Measurements from ENCODE around the gene RSPO3.
"Not testable (repeated sequence)": the region's sequence is repeated elsewhere in the genome, so short reads cannot be mapped to it uniquely, and the experiment has no call there.

RSPO3 gene

GRCh38 chr6:127118298-127119101, at the start of gene RSPO3:
Gene RSPO3, plus strand, starts transcription at chr6:127118671. Its CDS starts 522 bp downstream, at chr6:127119193.
- peak; percentile 16 for DNase-seq

DNA sequence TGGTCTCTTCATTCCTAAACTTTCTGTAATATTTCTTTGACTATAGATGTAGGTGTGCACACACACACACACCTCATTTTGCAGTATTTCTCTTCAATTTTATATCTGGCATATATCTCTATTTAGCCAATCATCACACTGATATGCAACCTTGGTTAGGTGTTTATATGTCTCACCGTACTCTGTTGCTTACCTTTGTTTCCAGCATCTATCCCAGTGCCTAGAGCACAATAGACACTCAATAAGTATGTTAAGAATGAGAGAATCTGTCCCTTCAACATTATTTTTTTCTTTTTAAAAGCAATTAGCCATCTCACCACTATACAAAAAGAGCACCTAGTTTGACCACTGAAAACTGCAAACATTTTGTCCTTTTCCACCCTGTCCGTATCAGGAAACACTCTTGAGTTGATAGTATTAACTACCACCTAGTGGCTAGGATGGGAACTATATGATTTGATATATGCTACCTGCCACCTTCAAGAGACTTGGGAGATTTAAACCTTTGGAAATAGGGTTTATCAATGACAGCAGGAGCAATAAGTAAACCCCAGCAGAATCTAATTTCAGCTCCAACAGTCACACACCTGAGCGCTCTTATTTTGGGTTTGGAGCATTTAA, 48.7 kb upstream of the RSPO3 start:
- DNase-seq, result no peak

- no peak for DNase-seq
Measured at GRCh38 chr6:127073222-127073621, 45.2 kb upstream of the RSPO3 start.

GRCh38 chr6:127076466-127076865, 42.0 kb upstream of the RSPO3 start:
- no peak for DNase-seq

GRCh38 chr6:127077886-127078285, 40.6 kb upstream of the RSPO3 start:
- DNase-seq, result no peak

DNA sequence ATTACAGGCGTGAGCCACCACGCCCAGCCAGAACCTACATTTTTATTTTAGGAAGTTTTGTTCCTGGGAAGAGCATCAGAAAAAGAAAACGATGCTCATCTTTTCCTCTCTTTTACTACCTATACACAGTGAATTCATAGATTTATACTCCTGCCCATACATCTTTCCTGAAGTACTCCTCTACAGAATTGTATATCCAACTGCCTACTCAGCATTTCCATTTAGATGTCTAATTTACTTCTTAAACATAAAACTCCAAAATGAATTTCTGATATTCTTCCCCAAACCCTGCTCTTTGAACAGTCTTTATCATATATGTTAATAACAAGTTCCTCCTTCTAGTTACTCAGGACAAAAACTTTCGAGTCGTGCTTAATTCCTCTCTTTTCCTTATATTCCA, 39.8 kb upstream of the RSPO3 start:
- DNase-seq, result no peak

- no peak for DNase-seq
Measured at GRCh38 chr6:127079681-127080080, 38.8 kb upstream of the RSPO3 start.

GRCh38 chr6:127080081-127080480, 38.4 kb upstream of the RSPO3 start:
- no peak for DNase-seq

GRCh38 chr6:127083231-127083962, 35.1 kb upstream of the RSPO3 start:
- DNase-seq, result no peak

DNA sequence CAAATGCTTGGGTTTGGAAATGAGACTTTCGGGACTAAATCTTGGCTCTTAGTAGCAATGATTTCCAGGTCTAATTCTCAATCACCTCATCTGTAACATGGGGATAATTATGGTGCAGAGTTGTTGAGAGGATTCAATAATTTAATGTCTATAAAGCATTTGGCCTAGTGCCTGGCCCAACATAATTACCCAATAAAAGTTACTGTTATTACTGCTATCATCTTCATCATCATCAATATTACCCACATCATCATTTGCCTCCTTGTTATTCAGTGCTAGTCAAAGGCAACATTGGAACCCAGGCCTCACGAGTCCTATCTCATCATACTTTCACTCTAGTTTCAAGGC, 34.5 kb upstream of the RSPO3 start:
- DNase-seq, result no peak

DNA sequence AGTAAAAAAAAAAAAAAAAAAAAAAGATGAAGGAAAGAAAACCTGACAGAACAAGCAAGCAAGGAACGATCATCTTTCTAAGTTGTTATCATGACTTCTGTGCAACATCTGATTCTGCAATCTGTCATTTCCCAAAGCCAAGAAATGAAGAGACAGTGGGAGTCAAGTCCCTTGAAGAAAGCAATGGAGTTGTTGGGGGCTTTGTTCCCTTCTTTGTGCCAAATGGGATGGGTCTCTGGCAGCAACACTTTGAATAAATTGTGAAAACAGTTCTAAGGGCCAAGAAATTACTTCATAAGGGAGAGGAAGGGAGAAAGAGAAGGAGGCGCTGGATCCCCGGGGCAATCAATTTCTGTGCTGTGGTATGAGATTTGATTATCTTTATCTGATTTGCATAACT, 33.3 kb upstream of the RSPO3 start:
- no peak for DNase-seq

DNA sequence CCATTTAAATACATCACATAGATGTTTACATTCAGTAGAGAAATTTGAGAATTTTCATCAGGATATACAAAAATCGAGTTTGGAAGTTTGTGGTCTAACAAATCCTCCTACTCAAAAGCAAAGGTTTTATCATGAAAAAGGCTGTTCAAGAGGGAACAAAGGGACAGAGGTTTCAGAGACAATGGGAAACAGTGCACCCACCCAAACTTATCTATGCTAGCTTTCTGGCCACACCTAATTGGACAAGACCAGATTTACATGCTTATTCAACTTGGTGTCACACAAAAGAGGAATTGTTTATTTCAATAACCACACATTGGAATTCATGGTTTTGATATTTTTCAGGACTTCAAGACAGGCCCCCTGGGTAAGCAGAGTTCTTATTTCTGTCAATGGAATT, 28.4 kb upstream of the RSPO3 start:
- no peak for DNase-seq

GRCh38 chr6:127092466-127092865, 26.0 kb upstream of the RSPO3 start:
- no peak for DNase-seq

- no peak for DNase-seq
Measured at GRCh38 chr6:127094791-127095190, 23.7 kb upstream of the RSPO3 start.

DNA sequence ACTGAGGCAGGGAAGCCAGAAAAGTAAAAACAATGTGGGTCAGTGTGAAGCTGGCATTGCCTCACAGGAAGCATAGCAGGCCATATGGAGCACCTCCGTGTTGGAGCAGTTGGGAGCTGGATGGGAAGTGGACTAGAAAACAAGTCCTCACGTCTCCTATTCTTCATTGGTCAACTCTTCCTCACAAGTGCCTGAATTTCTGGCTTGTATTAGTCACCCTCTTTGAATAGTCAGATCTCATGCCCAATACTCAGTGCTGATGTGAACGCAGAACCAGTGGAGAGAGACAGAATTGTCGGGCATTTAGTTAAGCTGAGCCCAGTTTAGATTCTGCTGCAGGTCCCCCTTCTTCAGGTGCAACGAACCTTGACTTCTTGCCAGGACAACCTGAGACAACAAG, 22.3 kb upstream of the RSPO3 start:
- no peak for DNase-seq

DNA sequence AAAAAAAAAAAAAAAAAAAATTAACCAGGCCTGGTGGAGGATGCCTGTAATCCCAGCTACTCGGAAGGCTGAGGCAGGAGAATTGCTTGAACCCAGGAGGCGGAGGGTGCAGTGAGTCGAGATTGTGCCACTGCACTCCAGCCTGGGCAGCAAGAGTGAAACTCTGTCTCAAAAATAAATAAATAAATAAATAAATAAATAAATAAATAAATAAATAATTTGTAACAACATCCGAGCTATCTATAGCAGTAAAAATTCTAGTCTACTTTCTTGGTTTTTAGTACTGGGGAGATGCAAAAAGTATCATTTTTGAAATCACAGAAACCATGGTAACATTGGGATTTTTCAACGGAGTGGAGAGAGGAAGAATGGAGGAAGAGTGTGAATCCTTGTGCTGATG, 21.0 kb upstream of the RSPO3 start:
- not testable (repeated sequence) for DNase-seq

DNA sequence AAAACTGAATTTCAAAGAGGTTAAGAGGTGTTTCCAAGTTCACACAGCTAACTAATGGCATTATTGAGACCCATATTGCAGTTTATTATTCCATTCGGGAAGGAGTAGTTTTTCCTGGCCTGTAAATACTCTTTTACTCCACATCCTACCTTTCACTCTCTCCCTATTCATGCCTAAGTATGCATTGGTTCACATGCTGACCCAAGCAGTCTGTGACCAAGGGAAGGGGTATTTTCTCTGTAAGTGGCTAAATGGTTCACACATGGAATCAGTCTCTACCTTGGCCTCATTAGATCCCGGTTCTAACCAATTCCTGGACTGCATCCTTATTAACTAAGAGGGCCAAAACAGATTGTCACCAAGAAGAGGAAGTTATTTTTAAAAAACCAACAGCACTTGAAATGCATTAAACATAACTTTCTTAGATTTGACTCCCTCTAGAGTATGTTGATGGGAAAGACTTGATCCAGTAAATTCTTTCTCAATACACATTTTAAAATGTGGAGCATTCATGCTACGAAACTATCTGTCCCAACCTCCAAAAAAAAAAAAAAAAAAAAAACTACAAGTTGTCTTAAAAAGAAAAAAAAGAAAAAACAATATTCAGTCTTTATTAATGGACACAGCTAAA, 17.8 kb upstream of the RSPO3 start:
- no peak for DNase-seq

DNA sequence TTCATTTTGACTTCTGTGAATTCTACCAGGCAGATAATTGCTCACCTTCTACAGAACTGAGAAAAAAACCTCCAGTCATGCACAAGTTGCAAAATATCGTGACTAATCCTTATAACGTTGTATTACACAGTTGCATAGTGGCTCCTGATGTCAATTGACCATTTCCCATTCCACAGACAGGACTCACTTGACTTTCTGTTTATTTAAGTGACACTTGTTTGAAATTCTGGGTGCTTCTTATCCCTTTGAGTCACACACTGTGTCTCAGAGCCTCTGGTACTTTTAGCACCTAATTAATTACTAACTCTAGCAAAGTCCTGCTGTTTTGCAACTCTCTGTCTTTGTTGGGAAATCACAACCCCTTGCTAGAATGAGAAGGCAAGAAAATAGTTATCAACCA, 16.2 kb upstream of the RSPO3 start:
- DNase-seq, result no peak

- no peak for DNase-seq
Measured at GRCh38 chr6:127102859-127103258, 15.6 kb upstream of the RSPO3 start.

DNA sequence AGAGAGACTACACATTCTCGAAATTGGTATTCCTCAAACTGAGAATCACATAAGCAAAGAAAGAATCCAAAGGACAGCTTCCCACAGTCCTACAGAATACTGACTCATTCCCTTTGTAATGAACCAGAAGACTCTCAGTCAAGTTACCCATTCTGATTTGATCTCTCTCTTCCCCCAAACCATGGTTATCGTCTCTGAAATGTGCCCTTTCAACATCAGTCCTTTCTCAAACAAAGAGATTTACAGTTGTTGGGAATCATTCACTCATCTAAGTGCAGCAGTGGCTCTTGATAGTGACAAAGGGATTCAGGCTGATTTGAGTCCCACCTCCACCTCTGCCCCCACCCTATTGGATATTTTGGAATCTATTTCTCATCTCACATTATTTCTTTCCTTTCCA, 15.0 kb upstream of the RSPO3 start:
- no peak for DNase-seq

GRCh38 chr6:127107916-127108315, 10.6 kb upstream of the RSPO3 start:
- DNase-seq, result no peak

GRCh38 chr6:127110712-127111111, 7.8 kb upstream of the RSPO3 start:
- DNase-seq, result no peak

DNA sequence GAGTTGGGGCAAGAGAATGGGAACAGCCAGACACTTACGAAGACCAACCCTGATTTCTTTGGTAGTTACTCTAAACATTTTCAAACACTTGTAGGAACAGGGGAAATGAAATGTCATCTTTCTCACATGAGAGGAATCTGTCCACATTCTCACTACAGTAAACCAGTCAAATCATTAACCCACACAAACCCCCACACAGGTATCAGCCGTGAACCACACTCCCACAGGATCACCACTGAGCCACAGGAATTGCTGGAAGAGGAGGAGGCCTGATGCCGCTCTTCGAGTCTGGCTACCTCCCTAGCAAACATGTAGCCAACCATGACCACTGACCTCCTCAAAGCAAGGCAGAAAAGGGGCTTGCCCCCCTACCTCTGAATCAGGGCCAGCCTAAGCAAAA, 6.9 kb upstream of the RSPO3 start:
- no peak for DNase-seq

Measured in NCI-H345 (cell line).